HG03571 (cell line): ENCODE data around the gene PAQR7.

ENCODE experiments used
- ATAC-seq: cut with Tn5 transposase; IDR thresholded peaks from one replicate; pipeline ENCODE4 v1.9.1; 2021; ENCODE audit not compliant: unreplicated experiment

The PAQR7 gene

DNA sequence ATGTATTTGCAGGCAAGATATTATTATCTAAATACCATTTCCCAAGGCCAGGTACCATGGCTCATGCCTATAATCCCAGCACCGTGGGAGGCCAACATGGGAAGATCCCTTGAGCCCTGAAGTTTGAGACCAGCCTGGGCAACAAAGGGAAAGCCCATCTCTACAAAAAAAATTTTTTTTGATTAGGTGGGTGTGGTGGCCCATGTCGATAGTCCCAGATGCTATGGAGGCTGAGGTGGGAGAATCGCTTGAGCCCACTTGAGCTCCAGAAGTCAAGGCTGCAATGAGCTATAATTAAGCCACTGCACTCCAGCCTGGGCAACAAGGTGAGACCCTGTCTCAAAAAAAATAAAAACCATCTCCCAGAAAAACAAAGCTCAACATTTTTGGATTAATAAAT is 28.5 kb upstream of the PAQR7 start:
- ATAC-seq, result no peak

GRCh38 chr1:25902462-25902861 is 27.0 kb upstream of the PAQR7 start:
- no peak for ATAC-seq

GRCh38 chr1:25900219-25900618 is 24.7 kb upstream of the PAQR7 start:
- ATAC-seq, result no peak

DNA sequence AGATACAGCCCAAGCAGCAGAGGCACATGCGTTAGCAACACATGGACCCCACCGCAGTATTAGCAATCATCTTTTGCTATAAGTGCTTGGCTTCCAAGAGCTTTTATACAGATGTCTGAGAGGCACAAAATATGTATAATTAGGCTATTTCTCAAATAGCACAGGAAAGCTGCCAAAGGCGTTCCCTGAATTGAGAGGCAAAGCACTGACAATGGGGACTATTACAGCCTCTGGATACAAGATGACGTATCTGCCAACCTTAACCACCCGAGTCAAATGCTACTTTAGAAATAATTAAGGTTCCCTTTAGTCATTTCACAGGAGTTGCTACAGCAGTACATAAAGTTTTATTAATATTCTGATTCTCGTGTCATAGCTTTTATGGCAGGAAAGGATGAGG is 24.3 kb upstream of the PAQR7 start:
- no peak for ATAC-seq

- no peak for ATAC-seq
These were observed 22.9 kb upstream of the PAQR7 start for GRCh38 chr1:25898223-25899015.

DNA sequence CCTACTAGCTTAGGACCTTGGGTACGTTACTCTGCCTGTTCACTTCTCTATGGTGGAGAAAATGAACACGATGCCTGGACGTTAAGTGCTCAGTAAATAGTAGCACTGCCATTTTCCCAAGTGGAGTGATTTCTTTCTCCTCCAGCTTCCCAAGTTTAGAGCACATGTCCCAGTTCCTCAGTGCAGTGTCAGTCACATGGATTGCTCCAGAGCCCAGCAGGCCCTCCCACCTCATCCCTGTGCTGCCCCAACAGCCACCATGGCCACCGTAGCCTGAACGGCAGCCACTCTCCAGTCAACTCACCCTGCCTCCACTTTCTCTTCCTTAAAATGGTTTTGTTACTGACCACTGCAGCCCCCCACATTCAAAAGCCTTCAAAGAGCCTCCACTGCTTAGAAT is 22.2 kb upstream of the PAQR7 start:
- no peak for ATAC-seq

DNA sequence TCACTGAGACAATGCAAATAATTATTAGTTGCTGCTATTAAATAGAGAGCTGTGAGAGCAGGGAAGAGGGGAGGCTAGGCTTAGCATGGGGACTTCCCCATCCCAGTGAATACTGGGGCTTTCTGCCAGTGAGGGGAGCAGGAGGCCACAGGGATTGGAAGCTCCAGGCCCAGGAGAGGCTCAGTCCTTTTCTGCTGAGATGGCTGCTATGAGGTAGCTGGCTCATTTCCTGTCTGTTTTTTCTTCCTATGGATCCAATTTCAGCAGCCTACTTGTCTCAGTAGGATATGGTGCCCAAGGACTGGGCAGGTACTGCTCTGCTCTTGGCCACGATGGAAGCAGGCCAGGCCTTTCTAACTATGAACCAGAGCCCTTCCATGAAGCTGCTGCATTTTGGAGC is 20.8 kb upstream of the PAQR7 start:
- ATAC-seq, result no peak

DNA sequence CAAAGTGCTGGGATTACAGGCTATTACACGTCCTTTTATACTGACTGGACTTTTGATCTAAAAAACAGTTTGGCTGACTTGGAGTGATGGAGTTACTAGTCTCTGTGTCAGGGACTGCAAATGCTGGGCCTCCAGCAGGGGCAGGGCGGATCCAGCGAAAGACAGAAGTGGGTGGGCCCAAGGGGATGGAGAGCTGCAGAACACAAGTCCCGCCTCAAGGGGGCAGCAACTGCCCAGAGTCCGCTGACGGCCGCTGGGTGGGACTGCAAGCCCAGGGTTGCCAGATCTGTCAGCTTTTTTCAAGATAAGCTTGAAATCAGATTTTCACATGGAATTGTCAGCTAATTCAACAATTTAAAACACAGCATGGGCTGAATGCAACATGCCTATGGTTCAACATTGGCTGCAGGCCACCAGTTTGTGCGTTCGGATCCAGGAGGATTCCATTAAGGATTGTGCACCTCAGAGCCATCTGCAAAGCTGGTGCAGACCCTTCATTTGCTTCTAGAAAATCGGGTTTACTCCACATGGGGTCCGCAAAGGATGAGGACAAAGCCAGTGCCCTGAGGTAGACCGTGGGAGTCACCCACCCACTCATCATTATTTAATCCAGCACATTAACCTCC is 20.0 kb upstream of the PAQR7 start:
- peak; percentile 82 for ATAC-seq

GRCh38 chr1:25893116-25893515 is 17.6 kb upstream of the PAQR7 start:
- no peak for ATAC-seq

DNA sequence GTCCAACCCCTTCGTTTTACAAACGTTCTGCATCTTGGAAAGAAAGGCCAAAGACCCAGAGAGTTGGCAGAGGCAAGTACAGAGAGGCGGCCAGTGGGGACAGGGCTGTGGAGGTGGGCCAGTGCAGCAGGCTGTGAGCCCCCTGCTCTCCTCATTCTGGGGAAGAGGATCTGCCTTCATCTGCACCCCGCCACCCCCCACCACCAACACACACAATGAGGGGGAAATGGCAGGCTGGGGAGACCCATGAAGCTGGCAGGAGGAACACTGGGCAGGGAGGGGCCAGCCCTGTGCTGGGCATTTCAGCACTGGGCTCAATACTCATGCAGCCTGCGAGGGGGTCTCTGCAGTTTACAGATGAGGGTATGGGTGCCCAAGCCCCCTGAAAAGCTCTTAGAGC is 16.1 kb upstream of the PAQR7 start:
- no peak for ATAC-seq

GRCh38 chr1:25890239-25891034 is 14.9 kb upstream of the PAQR7 start:
- no peak for ATAC-seq

- ATAC-seq, result no peak
These were observed 14.0 kb upstream of the PAQR7 start for GRCh38 chr1:25889470-25889869.

GRCh38 chr1:25888426-25888987 is 13.0 kb upstream of the PAQR7 start:
- no peak for ATAC-seq

DNA sequence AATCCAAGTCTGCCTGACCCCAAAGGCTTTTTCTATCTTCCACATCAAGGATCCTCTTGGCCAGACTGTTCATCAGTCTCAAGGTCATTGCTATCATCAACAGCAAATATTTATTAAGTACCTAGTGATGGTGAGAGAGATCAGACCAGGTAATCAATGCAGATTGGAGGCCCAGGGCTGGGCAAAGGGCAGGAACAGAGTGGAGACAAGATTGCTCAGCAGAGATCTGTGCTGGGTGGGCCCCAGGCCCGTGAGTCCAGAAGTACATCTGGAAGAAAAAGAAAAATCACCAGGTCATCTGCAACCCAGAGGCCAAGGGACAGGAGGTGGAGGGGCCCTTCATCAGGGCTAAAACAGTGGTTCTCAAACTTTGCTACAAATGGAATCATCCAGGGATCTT is 10.1 kb upstream of the PAQR7 start:
- ATAC-seq, result no peak

DNA sequence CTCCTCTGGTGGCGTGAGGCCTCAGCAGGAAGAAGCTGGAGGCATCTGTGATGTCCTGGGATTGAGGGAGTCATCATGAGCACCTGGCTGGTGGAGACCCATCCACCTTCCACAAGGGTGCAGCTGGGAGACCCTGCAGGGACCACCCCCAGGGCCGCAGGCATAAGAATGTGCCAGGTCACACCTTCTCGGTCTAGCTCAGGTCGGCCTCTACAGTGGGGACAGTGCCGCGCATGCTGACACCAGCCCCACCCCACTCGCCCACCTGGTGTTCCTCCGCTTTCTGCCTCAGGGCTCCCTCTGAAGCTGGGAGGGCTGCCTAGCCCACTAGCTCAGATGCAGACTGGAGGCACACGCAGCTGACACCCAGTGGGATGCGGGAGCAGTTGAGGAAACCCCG is 5.8 kb upstream of the PAQR7 start:
- no peak for ATAC-seq

DNA sequence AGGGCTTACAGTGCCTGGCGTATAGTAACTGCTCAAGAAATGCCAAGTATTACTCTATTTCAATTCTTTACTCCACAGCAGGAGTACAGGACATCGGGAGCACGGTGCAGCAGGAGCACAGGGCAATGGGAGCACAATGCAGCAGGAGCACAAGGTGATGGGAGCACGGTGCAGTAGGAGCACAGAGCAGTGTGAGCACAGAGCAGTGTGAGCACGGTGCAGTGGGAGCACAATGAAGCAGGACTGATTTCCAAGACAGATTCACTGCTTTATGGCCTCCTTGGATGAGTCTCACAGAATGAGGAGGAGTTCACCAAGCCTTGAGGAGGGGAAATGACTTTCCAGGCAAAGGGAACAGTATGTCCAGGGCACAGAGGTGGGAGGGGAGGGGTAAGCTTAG is 5.0 kb upstream of the PAQR7 start:
- ATAC-seq, result no peak

DNA sequence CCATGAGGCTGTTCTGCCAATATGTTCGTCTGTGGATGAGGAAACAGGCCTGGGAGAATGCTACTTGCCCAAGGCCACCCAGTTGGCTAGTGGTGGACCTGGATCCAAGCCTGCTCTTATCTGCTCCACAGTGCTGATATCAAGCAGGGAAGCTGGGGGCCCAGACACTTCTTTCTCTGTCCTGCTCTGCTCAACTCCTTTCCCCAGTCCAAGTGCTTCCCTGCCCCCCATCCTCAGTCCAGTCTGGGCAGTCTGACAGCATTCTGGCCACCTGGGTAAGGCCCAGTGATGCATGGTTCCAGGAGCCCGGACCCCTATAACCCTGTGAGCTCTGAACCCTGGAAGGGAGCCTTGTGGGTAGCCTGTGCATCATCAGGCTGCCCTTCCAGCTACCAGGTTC is 4.2 kb upstream of the PAQR7 start:
- no peak for ATAC-seq

- no peak for ATAC-seq
These were observed 3.2 kb upstream of the PAQR7 start for GRCh38 chr1:25878690-25879089.

DNA sequence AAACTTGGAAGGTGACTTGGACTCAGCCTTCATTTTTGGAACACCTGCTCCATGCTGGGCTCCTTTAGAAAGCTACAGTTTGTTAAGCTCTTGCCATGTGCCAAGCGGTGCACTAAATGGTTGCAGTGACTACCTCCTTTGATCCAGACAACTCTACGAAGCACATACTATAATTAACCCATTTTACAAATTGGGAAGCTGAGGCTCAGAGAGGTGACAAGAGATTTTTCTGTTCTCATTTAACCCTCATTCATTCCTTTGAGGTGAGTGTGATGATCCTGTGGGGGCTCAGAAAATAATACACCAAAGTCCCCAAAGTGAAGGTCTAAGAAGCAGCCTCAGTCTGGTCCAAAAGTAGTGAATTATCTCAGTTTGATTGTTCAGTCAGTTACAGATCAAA is 1.6 kb upstream of the PAQR7 start:
- no peak for ATAC-seq

DNA sequence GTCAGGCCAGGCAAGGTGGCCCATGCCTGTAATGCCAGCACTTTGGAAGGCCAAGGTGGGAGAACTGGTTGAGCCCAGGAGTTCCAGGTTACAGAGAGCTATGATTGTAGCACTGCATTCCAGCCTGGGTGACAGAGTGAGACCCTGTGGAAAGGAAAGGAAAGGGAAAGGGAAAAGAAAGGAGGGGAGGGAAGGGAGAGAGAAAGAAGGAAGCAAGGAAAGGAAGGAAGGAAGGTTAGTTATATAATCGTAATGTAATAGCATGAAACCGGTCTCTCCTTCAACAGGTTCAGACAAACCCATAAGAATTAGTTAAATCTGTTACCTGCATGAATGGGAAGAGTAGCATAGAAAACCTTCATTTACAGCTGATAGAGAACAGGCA is 1.2 kb upstream of the PAQR7 start:
- ATAC-seq, result no peak

- peak; percentile 38 for ATAC-seq
These were observed 566 bp upstream of the PAQR7 start for GRCh38 chr1:25875856-25876692.
